Liver (tissue), 9 donors: Measurements from ENCODE around the gene PLCD1. TPM values are rescaled to one million over a fixed set of nuclear protein-coding genes. Genes with fewer than 3 reads are reported as not detected.

Source experiments
- DNase-seq: peaks from one replicate; pipeline ENCODE4 v3.0.0-alpha.2; 2017; ENCODE audit warnings: low spot score
- H3K27ac ChIP-seq, 2 donors: one replicate each; pipeline ENCODE4 v1.7.0; 2013; ENCODE audit warnings: inconsistent platforms in 2 of 2, low read length in 2 of 2, control low read depth in 1 of 2, low read depth in 1 of 2, mild to moderate bottlenecking in 1 of 2
- H3K27me3 ChIP-seq, 4 donors: one replicate each; pipeline versions ENCODE4 v1.6.1 to v1.7.0; 2013; ENCODE audit warnings: low read length in 3 of 4, inconsistent platforms in 1 of 4, mild to moderate bottlenecking in 1 of 4, moderate library complexity in 1 of 4; ENCODE audit not compliant: control insufficient read depth in 4 of 4, insufficient read depth in 4 of 4
- H3K36me3 ChIP-seq, 4 donors: one replicate each; pipeline versions ENCODE4 v1.6.1 to v1.7.0; 2013; ENCODE audit warnings: low read length in 3 of 4, mild to moderate bottlenecking in 3 of 4, low read depth in 1 of 4, moderate library complexity in 1 of 4; ENCODE audit not compliant: control insufficient read depth in 4 of 4, insufficient read depth in 3 of 4
- H3K4me1 ChIP-seq, 4 donors: one replicate each; pipeline versions ENCODE4 v1.6.1 to v1.7.0; 2013; ENCODE audit warnings: low read length in 3 of 4, mild to moderate bottlenecking in 3 of 4, moderate library complexity in 1 of 4; ENCODE audit not compliant: control insufficient read depth in 4 of 4, insufficient read depth in 4 of 4
- H3K4me3 ChIP-seq, 3 donors: one replicate each; pipeline versions ENCODE4 v1.6.1 to v1.7.0; 2013; ENCODE audit warnings: low read length in 3 of 3, control low read depth in 1 of 3, low read depth in 1 of 3, mild to moderate bottlenecking in 1 of 3
- H3K9ac ChIP-seq, 2 donors: one replicate each; pipeline ENCODE4 v1.7.0; 2013; ENCODE audit warnings: low read length in 2 of 2, mild to moderate bottlenecking in 2 of 2, moderate library complexity in 2 of 2, control low read depth in 1 of 2, low read depth in 1 of 2
- H3K9me3 ChIP-seq, 4 donors: one replicate each; pipeline versions ENCODE4 v1.6.1 to v1.7.0; 2013; ENCODE audit warnings: low read length in 3 of 4; ENCODE audit not compliant: control insufficient read depth in 4 of 4
- CTCF ChIP-seq: fragments of 150-350 bp; IDR thresholded peaks from 2 replicates; pipeline ENCODE4 v1.5.1; 2017; ENCODE audit warnings: improper control_type of control experiment, low read depth, low read length; ENCODE audit not compliant: missing input control
- EGR1 ChIP-seq, 2 donors: IDR thresholded peaks; 2 replicates each; pipeline ENCODE4 v1.6.1; 2016 to 2018; ENCODE audit warnings: antibody characterized with exemption in 2 of 2, low read depth in 2 of 2
- FOXA1 ChIP-seq: IDR thresholded peaks from 2 replicates; pipeline ENCODE4 v1.6.1; 2016; ENCODE audit warnings: antibody characterized with exemption
- FOXA2 ChIP-seq: IDR thresholded peaks from 2 replicates; pipeline ENCODE4 v1.6.1; 2016; ENCODE audit warnings: antibody characterized with exemption
- GABPA ChIP-seq, 2 donors: IDR thresholded peaks in 1 of 2; conservative IDR thresholded peaks in 1 of 2; 2 replicates each; pipeline ENCODE4 v1.6.1; 2016; ENCODE audit warnings: antibody characterized with exemption in 2 of 2, mild to moderate bottlenecking in 1 of 2, moderate library complexity in 1 of 2
- HNF4A ChIP-seq, 2 donors: conservative IDR thresholded peaks; 2 replicates each; pipeline ENCODE4 v1.6.1; 2016; ENCODE audit warnings: antibody characterized with exemption in 2 of 2, mild to moderate bottlenecking in 2 of 2
- HNF4G ChIP-seq: IDR thresholded peaks from 2 replicates; pipeline ENCODE4 v1.6.1; 2016; ENCODE audit warnings: antibody characterized with exemption
- JUND ChIP-seq, 2 donors: IDR thresholded peaks; 2 replicates each; pipeline ENCODE4 v1.6.1; 2016; ENCODE audit warnings: antibody characterized with exemption in 2 of 2
- NR2F2 ChIP-seq: IDR thresholded peaks from 2 replicates; pipeline ENCODE4 v1.6.1; 2016; ENCODE audit warnings: antibody characterized with exemption
- RAD21 ChIP-seq, 2 donors: IDR thresholded peaks; 2 replicates each; pipeline ENCODE4 v1.6.1; 2016; ENCODE audit warnings: antibody characterized with exemption in 2 of 2, mild to moderate bottlenecking in 2 of 2
- REST ChIP-seq: IDR thresholded peaks from 2 replicates; pipeline ENCODE4 v1.6.1; 2016; ENCODE audit warnings: antibody characterized with exemption, mild to moderate bottlenecking
- RXRA ChIP-seq, 2 donors: IDR thresholded peaks; 2 replicates each; pipeline ENCODE4 v1.6.1; 2017 to 2018; ENCODE audit warnings: antibody characterized with exemption in 2 of 2, mild to moderate bottlenecking in 1 of 2
- SP1 ChIP-seq: IDR thresholded peaks from 2 replicates; pipeline ENCODE4 v1.6.1; 2018; ENCODE audit warnings: antibody characterized with exemption, mild to moderate bottlenecking
- TAF1 ChIP-seq: conservative IDR thresholded peaks from 2 replicates; pipeline ENCODE4 v1.6.1; 2016; ENCODE audit warnings: antibody characterized with exemption, mild to moderate bottlenecking
- YY1 ChIP-seq: IDR thresholded peaks from 2 replicates; pipeline ENCODE4 v1.6.1; 2016; ENCODE audit warnings: antibody characterized with exemption, mild to moderate bottlenecking
- WGBS: extraction: QIAGEN DNeasy Blood & Tissue Kit; methylation state at CpG from one replicate; pipeline ENCODE4 v1.1.7; 2013; 5-methylcytosine and 5-hydroxymethylcytosine counted together
- polyA plus RNA-seq, 2 donors: library from polyadenylated mRNA; stranded (reverse) in 1 of 2; unstranded in 1 of 2; fragments of 200-250 nt in 1 of 2; fragments of >200 nt in 1 of 2; fragmentation: Nextera tagmentation in 1 of 2; extraction: Ambion mirVana in 1 of 2; gene quantifications; one replicate each; pipeline versions ENCODE4 v1.2.1 to v1.2.3, GENCODE V29; 2013 to 2015
- total RNA-seq, 2 donors: library from RNA; depleted of rRNA; stranded (reverse); fragments of >200 nt; gene quantifications; one replicate each; pipeline ENCODE4 v1.2.3, GENCODE V29; 2014
- TF ChIP-seq, protein P1 (sequence below): IDR thresholded peaks from 2 replicates; pipeline ENCODE4 v1.6.1; 2016; ENCODE audit warnings: antibody characterized with exemption
- TF ChIP-seq, protein P2 (sequence below): IDR thresholded peaks from 2 replicates; pipeline ENCODE4 v1.6.1; 2016; ENCODE audit warnings: antibody characterized with exemption
- TF ChIP-seq, protein P3 (sequence below): IDR thresholded peaks from 2 replicates; pipeline ENCODE4 v1.6.1; 2016; ENCODE audit warnings: antibody characterized with exemption
- donor health status: healthy.
- donor health status: healthy.
- donor health status: healthy.
- donor health status: healthy.
- donor health status: healthy.

Gene PLCD1
- total and polyA plus RNA-seq, 4 donors, result 6.7 to 10.5 (median 9.1) TPM

- 82% methylated on average over 9 of the region's 9 CpGs for WGBS
- H3K4me1 ChIP-seq, result peaks cover 0 to 2% (median 0%) of the 10 kb centered on the region in 4 donors
- DNase-seq, result no peak
Measured at GRCh38 chr3:38017445-38018295, 11.8 kb downstream of the PLCD1 start.

More at GRCh38 chr3:38017445-38018295, 11.8 kb downstream of the PLCD1 start:
- no peak overlapping the region for H3K9ac ChIP-seq
- no peak overlapping the region for H3K27ac ChIP-seq
- H3K27me3 ChIP-seq, result no peaks in the 10 kb centered on the region
- TF ChIP-seq, protein P1, sequence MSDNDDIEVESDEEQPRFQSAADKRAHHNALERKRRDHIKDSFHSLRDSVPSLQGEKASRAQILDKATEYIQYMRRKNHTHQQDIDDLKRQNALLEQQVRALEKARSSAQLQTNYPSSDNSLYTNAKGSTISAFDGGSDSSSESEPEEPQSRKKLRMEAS, result no peak
- TF ChIP-seq FOXA2 (no peak), GABPA (IDR thresholded peaks at IDR 0.05 in 1 of 2, conservative IDR thresholded peaks at IDR 0.05 in 1 of 2) (no peak), NR2F2 (no peak), YY1 (no peak), FOXA1 (no peak), REST (no peak), SP1 (no peak), RAD21 (IDR thresholded peaks at IDR 0.05) (no peak), HNF4G (no peak), EGR1 (IDR thresholded peaks at IDR 0.05; ENCODE audit: low read depth in 2 of 2) (no peak), HNF4A (conservative IDR thresholded peaks at IDR 0.05) (no peak), CTCF (no peak), JUND (IDR thresholded peaks at IDR 0.05) (no peak), RXRA (IDR thresholded peaks at IDR 0.05) (no peak), TAF1 (no peak)
- TF ChIP-seq, protein P2, sequence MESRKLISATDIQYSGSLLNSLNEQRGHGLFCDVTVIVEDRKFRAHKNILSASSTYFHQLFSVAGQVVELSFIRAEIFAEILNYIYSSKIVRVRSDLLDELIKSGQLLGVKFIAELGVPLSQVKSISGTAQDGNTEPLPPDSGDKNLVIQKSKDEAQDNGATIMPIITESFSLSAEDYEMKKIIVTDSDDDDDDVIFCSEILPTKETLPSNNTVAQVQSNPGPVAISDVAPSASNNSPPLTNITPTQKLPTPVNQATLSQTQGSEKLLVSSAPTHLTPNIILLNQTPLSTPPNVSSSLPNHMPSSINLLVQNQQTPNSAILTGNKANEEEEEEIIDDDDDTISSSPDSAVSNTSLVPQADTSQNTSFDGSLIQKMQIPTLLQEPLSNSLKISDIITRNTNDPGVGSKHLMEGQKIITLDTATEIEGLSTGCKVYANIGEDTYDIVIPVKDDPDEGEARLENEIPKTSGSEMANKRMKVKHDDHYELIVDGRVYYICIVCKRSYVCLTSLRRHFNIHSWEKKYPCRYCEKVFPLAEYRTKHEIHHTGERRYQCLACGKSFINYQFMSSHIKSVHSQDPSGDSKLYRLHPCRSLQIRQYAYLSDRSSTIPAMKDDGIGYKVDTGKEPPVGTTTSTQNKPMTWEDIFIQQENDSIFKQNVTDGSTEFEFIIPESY, result no peak
- TF ChIP-seq, protein P3, sequence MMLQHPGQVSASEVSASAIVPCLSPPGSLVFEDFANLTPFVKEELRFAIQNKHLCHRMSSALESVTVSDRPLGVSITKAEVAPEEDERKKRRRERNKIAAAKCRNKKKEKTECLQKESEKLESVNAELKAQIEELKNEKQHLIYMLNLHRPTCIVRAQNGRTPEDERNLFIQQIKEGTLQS, result no peak
- peaks cover 4 to 19% (median 13%) of the 10 kb centered on the region in 4 donors for H3K36me3 ChIP-seq
- peaks cover 0 to 2% (median 0%) of the 10 kb centered on the region in 4 donors for H3K9me3 ChIP-seq
- H3K4me3 ChIP-seq, result no peak overlapping the region
